Spleen (tissue), 11 donors: ENCODE results near the gene NDUFS5. TPM values are rescaled to one million over a fixed set of nuclear protein-coding genes. Genes with fewer than 3 reads are reported as not detected.
A peak's percentile ranks its signal among the peaks of the same experiment; 100 is the strongest.

Experiments used
- DNase-seq: peaks from one replicate; pipeline ENCODE4 v3.0.0-alpha.2; 2020
- H3K27ac ChIP-seq, 8 donors: fragments of 200-600 bp; sonication (generic) in 7 of 8; 1 replicate in 4 of 8; 2 replicates in 4 of 8; pipeline versions ENCODE4 v1.5.0 to v1.8.0; 2016 to 2021; ENCODE audit warnings: inconsistent platforms in 4 of 8, mild to moderate bottlenecking in 4 of 8, moderate library complexity in 1 of 8
- H3K27me3 ChIP-seq, 7 donors: fragments of 200-600 bp; sonication (generic) in 6 of 7; replicated peaks in 1 of 7; 1 replicate in 4 of 7; 2 replicates in 3 of 7; pipeline versions ENCODE4 v1.5.0 to v1.8.0; 2016 to 2021; ENCODE audit warnings: inconsistent platforms in 3 of 7, mild to moderate bottlenecking in 1 of 7
- H3K36me3 ChIP-seq, 6 donors: fragments of 200-600 bp; sonication (generic) in 5 of 6; 1 replicate in 4 of 6; 2 replicates in 2 of 6; pipeline versions ENCODE4 v1.5.0 to v1.8.0; 2016 to 2021; ENCODE audit warnings: inconsistent platforms in 2 of 6
- H3K4me1 ChIP-seq, 6 donors: fragments of 200-600 bp; sonication (generic) in 5 of 6; 1 replicate in 3 of 6; 2 replicates in 3 of 6; pipeline versions ENCODE4 v1.5.0 to v1.8.0; 2016 to 2021; ENCODE audit warnings: inconsistent platforms in 3 of 6
- H3K4me3 ChIP-seq, 8 donors: fragments of 200-600 bp; sonication (generic) in 7 of 8; 1 replicate in 4 of 8; 2 replicates in 4 of 8; pipeline versions ENCODE4 v1.5.0 to v1.8.0; 2016 to 2021; ENCODE audit warnings: inconsistent platforms in 4 of 8, mild to moderate bottlenecking in 4 of 8, moderate library complexity in 2 of 8
- H3K9me3 ChIP-seq, 8 donors: fragments of 200-600 bp; sonication (generic) in 7 of 8; 1 replicate in 4 of 8; 2 replicates in 4 of 8; pipeline versions ENCODE4 v1.5.0 to v1.8.0; 2016 to 2021; ENCODE audit warnings: inconsistent platforms in 4 of 8
- POLR2A ChIP-seq, 3 donors: fragments of 450-650 bp; IDR thresholded peaks; one replicate each; pipeline ENCODE4 v1.5.1; 2017; ENCODE audit warnings: antibody characterized with exemption in 3 of 3, mild to moderate bottlenecking in 1 of 3
- POLR2AphosphoS5 ChIP-seq, 3 donors: sonication (generic); formaldehyde crosslinking; IDR thresholded peaks; one replicate each; pipeline ENCODE4 v1.5.1; 2017; ENCODE audit warnings: antibody characterized with exemption in 3 of 3
- WGBS, 5 donors: extraction: QIAGEN DNeasy Blood & Tissue Kit in 3 of 5; methylation state at CpG; one replicate each; pipeline versions ENCODE4 v1.1.5 to v1.1.7; 2013 to 2018; 5-methylcytosine and 5-hydroxymethylcytosine counted together
- intact Hi-C: fragments of 100-400 bp; cut with DNase I; formaldehyde crosslinking; loops from one replicate; pipeline ENCODE4 v1.15.0; 2023; ENCODE audit warnings: low total_unique reads
- polyA plus RNA-seq, 3 donors: library from polyadenylated mRNA; stranded (reverse); fragments of 200-250 nt; gene quantifications; one replicate each; pipeline ENCODE4 v1.2.1, GENCODE V29; 2013
- total RNA-seq, 7 donors: library from RNA; depleted of rRNA in 3 of 7; stranded (reverse); fragments of >200 nt in 3 of 7; fragmentation: NEBNext Ultra II Directional in 4 of 7; extraction: Animal tissue kit (Norgen Biotek cat#: 25700) in 4 of 7; gene quantifications; one replicate each; pipeline versions ENCODE4 v1.1.0 to v1.2.1, GENCODE V29; 2016 to 2021
- TF ChIP-seq, protein P1 (sequence below), 11 experiments: fragments of 200-600 bp in 7 of 11; fragments of 450-650 bp in 4 of 11; sonication (generic) in 4 of 11; IDR thresholded peaks in 8 of 11; conservative IDR thresholded peaks in 3 of 11; 1 replicate in 7 of 11; 2 replicates in 4 of 11; pipeline versions ENCODE4 v1.4.0 to v1.8.0; 2016 to 2021; ENCODE audit warnings: antibody characterized with exemption in 11 of 11, inconsistent platforms in 4 of 11, mild to moderate bottlenecking in 1 of 11
- donor health status: healthy with polysubstance abuse.
- donor health status: DM: no; HTN: no; CAD: no; lungs with moderate emphysema.
- donor health status: DM: no; HTN: no; CAD: no.
- donor health status: Bipolar disorder and iron deficiency.
- donor health status: healthy.
- donor health status: DM: no; HTN: no; CAD: no.
- donor health status: DM: yes; HTN: yes; CAD: no.

NDUFS5 gene
- total and polyA plus RNA-seq, 10 donors, result 89.7 to 338 (median 261) TPM

DNA sequence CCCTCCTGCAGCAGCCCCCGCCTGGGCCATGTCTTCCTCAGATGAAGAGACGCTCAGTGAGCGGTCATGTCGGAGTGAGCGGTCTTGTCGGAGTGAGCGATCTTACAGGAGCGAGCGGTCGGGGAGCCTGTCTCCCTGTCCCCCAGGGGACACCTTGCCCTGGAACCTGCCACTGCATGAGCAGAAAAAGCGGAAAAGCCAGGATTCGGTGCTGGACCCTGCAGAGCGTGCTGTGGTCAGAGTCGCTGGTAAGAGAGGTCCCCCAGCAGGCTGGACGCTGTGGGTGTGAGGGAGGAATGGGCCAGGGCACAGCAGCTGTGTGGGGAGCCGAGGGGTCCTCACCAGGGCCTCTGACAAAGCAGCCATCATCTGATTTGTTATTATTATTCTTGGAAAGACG, 58.0 kb downstream of the NDUFS5 start:
- H3K4me3 ChIP-seq, result no peak overlapping the region
- H3K27me3 ChIP-seq, result peaks cover 0 to 48% (median 22%) of the 10 kb centered on the region in 7 donors
- H3K36me3 ChIP-seq, result no peaks in the 10 kb centered on the region
- intact Hi-C loops, result no loop called here
- peaks cover 0 to 29% (median 13%) of the 10 kb centered on the region in 6 donors for H3K4me1 ChIP-seq
- H3K9me3 ChIP-seq, result no peaks in the 10 kb centered on the region
- TF ChIP-seq POLR2A (IDR thresholded peaks at IDR 0.05) (no peak), POLR2AphosphoS5 (IDR thresholded peaks at IDR 0.05) (no peak)
- TF ChIP-seq, protein P1, sequence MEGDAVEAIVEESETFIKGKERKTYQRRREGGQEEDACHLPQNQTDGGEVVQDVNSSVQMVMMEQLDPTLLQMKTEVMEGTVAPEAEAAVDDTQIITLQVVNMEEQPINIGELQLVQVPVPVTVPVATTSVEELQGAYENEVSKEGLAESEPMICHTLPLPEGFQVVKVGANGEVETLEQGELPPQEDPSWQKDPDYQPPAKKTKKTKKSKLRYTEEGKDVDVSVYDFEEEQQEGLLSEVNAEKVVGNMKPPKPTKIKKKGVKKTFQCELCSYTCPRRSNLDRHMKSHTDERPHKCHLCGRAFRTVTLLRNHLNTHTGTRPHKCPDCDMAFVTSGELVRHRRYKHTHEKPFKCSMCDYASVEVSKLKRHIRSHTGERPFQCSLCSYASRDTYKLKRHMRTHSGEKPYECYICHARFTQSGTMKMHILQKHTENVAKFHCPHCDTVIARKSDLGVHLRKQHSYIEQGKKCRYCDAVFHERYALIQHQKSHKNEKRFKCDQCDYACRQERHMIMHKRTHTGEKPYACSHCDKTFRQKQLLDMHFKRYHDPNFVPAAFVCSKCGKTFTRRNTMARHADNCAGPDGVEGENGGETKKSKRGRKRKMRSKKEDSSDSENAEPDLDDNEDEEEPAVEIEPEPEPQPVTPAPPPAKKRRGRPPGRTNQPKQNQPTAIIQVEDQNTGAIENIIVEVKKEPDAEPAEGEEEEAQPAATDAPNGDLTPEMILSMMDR (IDR thresholded peaks at IDR 0.05 in 8 of 11, conservative IDR thresholded peaks at IDR 0.05 in 3 of 11), result no peak
- H3K27ac ChIP-seq, result no peak overlapping the region
- DNase-seq, result peak; percentile 30
- WGBS, 5 donors, result 91 to 96% (median 93%) methylated on average over 17 of the region's 17 CpGs

Other genes with a start within 250 kb of the NDUFS5 start
- gene RRAGC, start 166.6 kb upstream of the NDUFS5 start, total RNA-seq, result 10 to 100 TPM; 17.3 to 28.1 (median 22.4) TPM
- gene RRAGC, start 166.6 kb upstream of the NDUFS5 start, polyA plus RNA-seq, result 10 to 100 TPM in 2 of 3 donors, 1 to 10 TPM in 1; 9.4 to 18.2 (median 13.2) TPM
- gene MYCBP, start 153.0 kb upstream of the NDUFS5 start, total RNA-seq, result 10 to 100 TPM in 5 of 7 donors, 1 to 10 TPM in 2; 8.1 to 20.9 (median 14.9) TPM
- 10 to 100 TPM in 2 of 3 donors, 1 to 10 TPM in 1; 8.3 to 14.5 (median 11.0) TPM for gene MYCBP, start 153.0 kb upstream of the NDUFS5 start, polyA plus RNA-seq
- gene GJA9, start 144.8 kb upstream of the NDUFS5 start, total RNA-seq, result not detected
- under 1 TPM in 1 of 3 donors, not detected in 2; 0.06 TPM for gene GJA9, start 144.8 kb upstream of the NDUFS5 start, polyA plus RNA-seq
- 1 to 10 TPM in 2 of 7 donors, under 1 TPM in 1, not detected in 4; 0.25 to 1.9 (median 1.2) TPM for gene RHBDL2, start 84.5 kb upstream of the NDUFS5 start, total RNA-seq
- under 1 TPM; 0.07 to 0.38 (median 0.10) TPM for gene RHBDL2, start 84.5 kb upstream of the NDUFS5 start, polyA plus RNA-seq
- gene AKIRIN1, start 35.1 kb upstream of the NDUFS5 start, total RNA-seq, result 10 to 100 TPM; 40.0 to 57.2 (median 45.6) TPM
- gene AKIRIN1, start 35.1 kb upstream of the NDUFS5 start, polyA plus RNA-seq, result 10 to 100 TPM; 16.2 to 29.8 (median 21.7) TPM
- gene MACF1, start 178.3 kb downstream of the NDUFS5 start, total RNA-seq, result 100 to 1,000 TPM; 363 to 641 (median 446) TPM
- gene MACF1, start 178.3 kb downstream of the NDUFS5 start, polyA plus RNA-seq, result 10 to 100 TPM; 50.8 to 77.9 (median 72.9) TPM